ENCODE measurements around the gene TCTN2.

Gene TCTN2

GRCh38 chr12:123713398-123713797 is 42.5 kb downstream of the TCTN2 start:
- Histone ChIP-seq H3K79me2 (ENCODE audit: control insufficient read depth, low read length) (peaks cover 51% of the 10 kb centered on the region), H3K36me3 (ENCODE audit: control insufficient read depth, low read length) (peaks cover 17% of the 10 kb centered on the region), H4K20me1 (ENCODE audit: control insufficient read depth, insufficient read depth, low read depth, low read length) (peaks cover 17% of the 10 kb centered on the region; the same call in 1 of the 2 replicates), H3K4me2 (ENCODE audit: low read length) (peak overlapping the region; percentile 100), H3K9me2 (replicated peaks; ENCODE audit: control insufficient read depth, low read length) (no peaks in the 10 kb centered on the region), H3K4me1 (ENCODE audit: control insufficient read depth, low read length) (peaks cover 30% of the 10 kb centered on the region), H3K4me3 (ENCODE audit: low read length) (peak overlapping the region; percentile 99), H3K9me3 (ENCODE audit: control insufficient read depth, insufficient read depth, low read length) (no peaks in the 10 kb centered on the region), H3K27ac (ENCODE audit: low read depth, low read length) (no peak overlapping the region), H3K27me3 (ENCODE audit: control insufficient read depth, low read length) (no peaks in the 10 kb centered on the region), H3F3A (ENCODE audit: control insufficient read depth, insufficient read depth) (no peaks in the 10 kb centered on the region)
- no peak for TF ChIP-seq EZH2phosphoT487 (IDR thresholded peaks at IDR 0.05; ENCODE audit: borderline replicate concordance, low read length)
- no peak for TF ChIP-seq CTCF (IDR thresholded peaks at IDR 0.05; ENCODE audit: low read depth, low read length, poor library complexity, severe bottlenecking)

- Histone ChIP-seq H3K4me3 (ENCODE audit: low read length) (peak overlapping the region; percentile 99), H3K27me3 (ENCODE audit: control insufficient read depth, low read length) (no peaks in the 10 kb centered on the region), H3F3A (ENCODE audit: control insufficient read depth, insufficient read depth) (no peaks in the 10 kb centered on the region), H3K36me3 (ENCODE audit: control insufficient read depth, low read length) (peaks cover 18% of the 10 kb centered on the region), H3K4me2 (ENCODE audit: low read length) (peak overlapping the region; percentile 100), H3K9me3 (ENCODE audit: control insufficient read depth, insufficient read depth, low read length) (no peaks in the 10 kb centered on the region), H3K9me2 (replicated peaks; ENCODE audit: control insufficient read depth, low read length) (no peaks in the 10 kb centered on the region), H3K27ac (ENCODE audit: low read depth, low read length) (no peak overlapping the region), H4K20me1 (ENCODE audit: control insufficient read depth, insufficient read depth, low read depth, low read length) (peaks cover 17% of the 10 kb centered on the region; the same call in 1 of the 2 replicates), H3K79me2 (ENCODE audit: control insufficient read depth, low read length) (peaks cover 51% of the 10 kb centered on the region), H3K4me1 (ENCODE audit: control insufficient read depth, low read length) (peaks cover 30% of the 10 kb centered on the region)
- TF ChIP-seq EZH2phosphoT487 (IDR thresholded peaks at IDR 0.05; ENCODE audit: borderline replicate concordance, low read length): no peak
- no peak for TF ChIP-seq CTCF (IDR thresholded peaks at IDR 0.05; ENCODE audit: low read depth, low read length, poor library complexity, severe bottlenecking)
Measured at GRCh38 chr12:123713823-123714585, 43.1 kb downstream of the TCTN2 start.

- H3K79me2 ChIP-seq (ENCODE audit: control insufficient read depth, low read length): peaks cover 51% of the 10 kb centered on the region
- no peak overlapping the region for H3K4me2 ChIP-seq (ENCODE audit: low read length)
Measured at GRCh38 chr12:123715195-123715594, 44.3 kb downstream of the TCTN2 start.

More at GRCh38 chr12:123715195-123715594, 44.3 kb downstream of the TCTN2 start:
- Histone ChIP-seq H3K27me3 (ENCODE audit: control insufficient read depth, low read length) (no peaks in the 10 kb centered on the region), H3K36me3 (ENCODE audit: control insufficient read depth, low read length) (peaks cover 28% of the 10 kb centered on the region), H3K9me3 (ENCODE audit: control insufficient read depth, insufficient read depth, low read length) (no peaks in the 10 kb centered on the region), H3K4me3 (ENCODE audit: low read length) (no peak overlapping the region), H3K27ac (ENCODE audit: low read depth, low read length) (no peak overlapping the region), H4K20me1 (ENCODE audit: control insufficient read depth, insufficient read depth, low read depth, low read length) (peaks cover 17% of the 10 kb centered on the region; the same call in 1 of the 2 replicates), H3F3A (ENCODE audit: control insufficient read depth, insufficient read depth) (no peaks in the 10 kb centered on the region), H3K4me1 (ENCODE audit: control insufficient read depth, low read length) (peaks cover 30% of the 10 kb centered on the region), H3K9me2 (replicated peaks; ENCODE audit: control insufficient read depth, low read length) (no peaks in the 10 kb centered on the region)
- TF ChIP-seq EZH2phosphoT487 (IDR thresholded peaks at IDR 0.05; ENCODE audit: borderline replicate concordance, low read length) (no peak), CTCF (IDR thresholded peaks at IDR 0.05; ENCODE audit: low read depth, low read length, poor library complexity, severe bottlenecking) (no peak)
